ENCODE results near the gene IKZF3.
A peak's percentile ranks its signal among the peaks of the same experiment; 100 is the strongest.
"Not testable (repeated sequence)": the region's sequence is repeated elsewhere in the genome, so short reads cannot be mapped to it uniquely, and the experiment has no call there.

IKZF3 gene

DNA sequence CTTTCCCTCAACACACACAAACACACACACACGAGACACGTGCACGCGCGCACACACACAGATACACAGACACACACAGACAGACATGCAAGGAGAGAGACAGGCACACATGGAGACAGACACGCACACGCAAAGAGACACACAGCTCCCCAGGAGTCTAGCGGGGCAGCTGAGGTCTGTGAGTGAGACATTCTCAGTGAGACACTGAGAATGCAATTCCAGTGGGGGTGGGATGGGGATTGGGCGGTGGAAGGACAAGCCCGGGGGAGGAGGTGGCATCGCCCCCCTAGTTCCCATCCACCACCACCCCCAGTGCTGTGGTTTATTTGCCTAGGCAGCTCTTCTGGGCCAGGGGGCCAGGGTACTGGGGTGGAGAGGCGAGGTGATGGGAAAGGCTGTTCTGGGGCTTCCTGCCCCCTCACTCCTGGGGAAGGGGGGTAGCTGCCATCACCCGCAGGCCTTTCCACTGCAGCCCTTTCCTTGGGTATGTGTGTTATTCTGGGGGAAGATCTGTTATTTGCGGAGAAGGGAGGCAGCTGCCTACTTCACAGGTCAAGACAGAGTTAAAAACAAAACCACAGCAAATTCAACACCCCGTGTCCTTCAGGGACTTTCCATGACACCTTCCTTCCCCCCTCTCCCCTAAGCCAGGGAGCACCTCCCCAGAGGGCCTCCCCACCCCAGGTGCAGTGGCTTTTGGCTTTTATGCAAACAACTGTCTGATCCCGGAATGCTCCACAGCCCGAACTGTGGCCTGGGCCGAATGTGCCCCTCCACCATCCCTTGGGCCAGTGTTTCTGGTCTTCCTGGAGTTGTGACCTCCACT is 108.3 kb downstream of the IKZF3 start:
- DNase-seq (ENCODE audit: low read depth in 2 of 2) = peak in 1 of 2 experiments; percentile 33

GRCh38 chr17:39754958-39755553 is 109.1 kb downstream of the IKZF3 start:
- no peak for DNase-seq (ENCODE audit: low read depth in 2 of 2)

DNA sequence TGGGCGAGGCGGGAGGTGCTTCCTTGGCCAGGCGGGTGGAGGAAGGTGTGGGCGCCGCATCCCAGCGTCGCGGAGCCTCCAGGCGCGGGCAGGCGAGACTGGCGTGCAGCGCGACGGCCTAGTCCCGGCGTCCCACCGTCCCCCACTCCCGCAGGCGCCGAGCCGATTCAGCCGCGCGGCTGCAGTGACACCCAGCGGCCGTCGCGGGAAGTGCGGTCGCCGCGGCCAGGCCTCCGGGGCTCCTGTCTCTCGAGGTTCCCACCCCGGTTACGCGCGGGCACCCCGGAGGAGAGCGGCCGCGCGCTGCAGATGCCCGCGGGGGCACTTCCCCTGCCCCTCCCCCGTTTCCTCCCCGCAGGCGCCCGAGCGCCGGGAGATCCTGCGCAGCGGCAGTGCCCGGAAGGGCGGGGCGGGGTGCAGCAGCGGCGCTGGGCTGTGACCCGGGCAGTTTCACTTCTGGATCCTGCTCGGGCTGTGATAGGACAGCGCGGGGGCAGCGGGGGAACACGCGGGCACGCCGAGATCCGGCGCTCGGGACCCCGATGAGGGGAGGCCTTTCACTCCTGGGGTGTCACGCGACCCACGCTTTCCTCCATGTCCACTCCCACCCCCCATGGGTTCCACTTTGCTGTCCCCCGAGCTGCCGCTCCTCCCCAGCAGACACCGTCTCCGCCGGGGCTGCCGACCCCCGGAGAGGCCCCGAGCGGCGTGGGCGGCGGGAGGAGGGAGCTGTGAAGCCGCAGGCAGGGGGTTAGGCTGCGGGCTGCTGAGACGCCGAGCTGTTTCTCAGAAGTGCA is 109.8 kb downstream of the IKZF3 start:
- peak; percentile 89 to 90 for DNase-seq (ENCODE audit: low read depth in 2 of 2)

- peak in 1 of 2 experiments; percentile 41 for DNase-seq (ENCODE audit: low read depth in 2 of 2)
Observed at GRCh38 chr17:39753514-39754160, 110.5 kb downstream of the IKZF3 start.

DNA sequence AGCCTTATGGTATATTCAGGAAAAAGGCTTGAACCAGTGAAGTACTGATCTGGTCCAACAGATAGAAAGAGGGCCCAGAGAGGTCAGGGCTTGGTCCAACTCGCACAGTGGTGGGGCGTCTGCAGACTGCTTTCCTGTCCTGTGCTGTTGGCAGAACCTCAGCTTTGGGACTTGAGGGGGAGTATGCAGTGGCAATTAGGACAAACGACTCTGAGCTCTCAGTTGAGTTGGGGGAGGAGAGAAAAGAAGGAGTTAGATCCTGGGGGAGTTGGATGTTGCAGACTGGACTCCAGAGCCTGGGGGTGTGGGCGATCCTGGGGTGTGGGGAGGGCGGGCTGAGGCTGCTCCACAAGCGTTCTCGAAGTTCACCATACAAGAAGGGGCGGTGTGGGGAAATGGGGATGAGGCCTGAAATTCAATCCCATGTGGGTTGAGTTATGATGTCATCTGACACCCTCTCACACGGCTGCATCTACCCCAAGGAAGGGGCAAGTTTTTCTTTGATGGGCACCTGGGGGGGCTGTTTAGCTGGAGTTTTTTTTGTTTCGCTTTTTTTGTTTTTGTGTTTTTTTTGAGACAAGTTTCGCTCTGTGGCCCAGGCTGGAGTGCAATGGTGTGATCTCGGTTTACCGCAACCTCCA is 111.8 kb downstream of the IKZF3 start:
- no peak for DNase-seq (ENCODE audit: low read depth in 2 of 2)

- DNase-seq (ENCODE audit: low read depth in 2 of 2) = no peak
Observed at GRCh38 chr17:39751637-39752036, 112.5 kb downstream of the IKZF3 start.

- DNase-seq (ENCODE audit: low read depth in 2 of 2) = no peak
Observed at GRCh38 chr17:39751016-39751543, 113.0 kb downstream of the IKZF3 start.

- DNase-seq (ENCODE audit: low read depth in 2 of 2) = no peak
Observed at GRCh38 chr17:39750131-39751015, 113.7 kb downstream of the IKZF3 start.

- DNase-seq (ENCODE audit: low read depth in 2 of 2) = not testable (repeated sequence)
Observed at GRCh38 chr17:39748444-39749034, 115.6 kb downstream of the IKZF3 start.

- DNase-seq (ENCODE audit: low read depth in 2 of 2) = no peak
Observed at GRCh38 chr17:39747745-39748144, 116.4 kb downstream of the IKZF3 start.

DNA sequence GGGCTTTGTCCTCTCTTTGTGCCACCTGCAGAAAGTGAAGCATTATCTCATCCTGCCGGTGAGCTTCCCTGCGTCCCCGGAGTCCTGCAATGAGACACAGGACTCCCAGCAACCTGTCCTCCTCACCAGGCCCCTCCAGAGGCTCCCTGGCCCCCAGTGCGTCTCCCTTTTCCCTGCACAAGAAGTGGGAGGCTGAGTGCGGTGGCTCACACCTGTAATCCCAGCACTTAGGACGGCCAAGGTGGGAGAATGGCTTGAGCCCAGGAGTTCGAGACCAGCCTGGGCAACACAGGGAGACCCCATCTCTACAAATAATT is 118.0 kb downstream of the IKZF3 start:
- no peak for DNase-seq (ENCODE audit: low read depth in 2 of 2)

DNA sequence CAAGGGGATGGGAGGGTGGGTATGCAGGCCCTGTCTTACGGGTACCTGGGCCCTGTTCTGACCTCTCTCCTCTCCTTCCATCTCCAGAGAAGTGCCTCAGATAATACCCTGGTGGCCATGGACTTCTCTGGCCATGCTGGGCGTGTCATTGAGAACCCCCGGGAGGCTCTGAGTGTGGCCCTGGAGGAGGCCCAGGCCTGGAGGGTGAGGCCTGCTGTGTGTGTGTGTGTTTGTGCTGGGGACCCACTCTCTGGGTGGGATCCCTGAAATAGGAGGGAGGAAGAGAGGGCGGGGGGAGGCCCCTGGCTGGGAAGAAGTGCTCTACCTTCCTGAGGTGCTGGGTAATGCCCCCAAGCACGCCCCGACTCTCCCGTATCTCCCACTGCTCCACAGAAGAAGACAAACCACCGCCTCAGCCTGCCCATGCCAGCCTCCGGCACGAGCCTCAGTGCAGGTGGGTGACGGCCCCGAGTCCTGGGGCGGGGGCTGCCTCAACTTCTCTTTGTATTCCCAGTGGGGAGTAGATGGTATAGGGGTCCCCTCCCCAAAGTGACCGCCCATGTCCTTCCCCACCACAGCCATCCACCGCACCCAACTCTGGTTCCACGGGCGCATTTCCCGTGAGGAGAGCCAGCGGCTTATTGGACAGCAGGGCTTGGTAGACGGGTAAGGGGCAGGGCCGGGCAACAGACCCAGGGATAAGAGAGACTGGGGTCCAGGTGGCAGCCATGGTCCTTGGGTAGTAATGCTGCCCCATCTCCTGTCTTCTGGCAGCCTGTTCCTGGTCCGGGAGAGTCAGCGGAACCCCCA is 118.6 kb downstream of the IKZF3 start:
- no peak for DNase-seq (ENCODE audit: low read depth in 2 of 2)

GRCh38 chr17:39744836-39745215 is 119.3 kb downstream of the IKZF3 start:
- no peak for DNase-seq (ENCODE audit: low read depth in 2 of 2)

GRCh38 chr17:39744075-39744835 is 119.9 kb downstream of the IKZF3 start:
- no peak for DNase-seq (ENCODE audit: low read depth in 2 of 2)

GRCh38 chr17:39742856-39743436 is 121.2 kb downstream of the IKZF3 start:
- DNase-seq (ENCODE audit: low read depth in 2 of 2) = no peak

DNA sequence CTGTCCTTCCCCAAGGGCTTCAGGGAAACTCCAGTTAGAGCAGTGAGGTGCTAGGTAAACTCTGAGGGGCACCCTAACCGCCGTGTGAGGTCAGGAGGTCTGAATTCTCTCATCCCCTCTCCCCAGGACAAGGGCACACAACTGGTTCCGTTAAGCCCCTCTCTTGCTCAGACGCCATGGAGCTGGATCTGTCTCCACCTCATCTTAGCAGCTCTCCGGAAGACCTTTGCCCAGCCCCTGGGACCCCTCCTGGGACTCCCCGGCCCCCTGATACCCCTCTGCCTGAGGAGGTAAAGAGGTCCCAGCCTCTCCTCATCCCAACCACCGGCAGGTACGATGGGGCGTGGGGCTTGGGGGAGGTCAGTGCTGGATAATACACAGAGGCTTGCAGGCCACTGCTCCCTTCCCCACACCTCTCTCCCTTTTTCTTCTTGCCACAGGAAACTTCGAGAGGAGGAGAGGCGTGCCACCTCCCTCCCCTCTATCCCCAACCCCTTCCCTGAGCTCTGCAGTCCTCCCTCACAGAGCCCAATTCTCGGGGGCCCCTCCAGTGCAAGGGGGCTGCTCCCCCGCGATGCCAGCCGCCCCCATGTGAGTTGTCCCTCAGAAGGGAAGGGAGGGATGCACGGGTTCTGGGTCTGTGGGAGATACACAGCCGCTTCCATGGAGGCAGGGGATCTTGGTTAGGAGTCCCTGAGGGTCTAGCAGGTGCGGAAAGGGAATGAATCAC is 121.8 kb downstream of the IKZF3 start:
- no peak for DNase-seq (ENCODE audit: low read depth in 2 of 2)

DNA sequence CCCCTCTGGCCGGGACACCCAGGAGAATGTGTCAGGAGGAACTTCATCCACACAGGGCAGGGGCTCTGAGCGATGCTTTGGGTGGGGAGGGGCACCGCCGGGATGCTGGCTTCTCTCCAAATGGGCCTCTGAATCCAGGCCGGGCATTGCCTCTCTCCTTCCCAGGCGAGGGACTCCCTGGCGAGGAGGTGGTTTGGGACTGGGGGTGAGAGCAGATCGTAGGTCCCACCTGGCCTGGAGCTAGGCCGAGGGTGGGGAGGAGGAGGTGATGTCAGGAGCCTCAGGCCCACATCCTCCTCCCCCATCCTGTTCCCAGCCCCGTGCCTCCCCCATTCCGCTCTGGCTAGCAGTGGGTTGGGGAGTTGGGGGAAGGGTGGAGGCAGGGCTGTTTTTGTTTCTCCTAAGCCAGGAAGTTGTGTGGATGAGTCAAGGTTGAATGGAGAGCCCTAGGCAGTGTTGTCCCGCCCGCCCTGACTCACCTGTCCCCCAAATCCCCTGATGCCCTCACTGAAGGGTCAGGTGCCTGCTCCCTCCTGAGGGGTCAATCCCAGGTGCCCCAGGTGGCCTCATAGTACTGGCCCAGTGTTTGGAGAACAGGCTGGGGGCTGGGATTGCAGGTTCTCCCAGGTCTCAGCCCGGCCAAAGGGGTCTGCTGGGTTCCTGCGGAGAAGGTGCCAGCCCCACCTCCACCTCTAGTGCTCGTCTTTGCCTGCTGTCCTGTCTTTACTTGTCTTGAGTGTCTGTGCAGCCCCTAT is 123.6 kb downstream of the IKZF3 start:
- no peak for DNase-seq (ENCODE audit: low read depth in 2 of 2)
